Right lobe of liver (tissue), 6 donors: Measurements from ENCODE around the gene MT1M. TPM values are rescaled to one million over a fixed set of nuclear protein-coding genes. Genes with fewer than 3 reads are reported as not detected.

Source experiments
- ATAC-seq, 4 donors: fragments of 200-7000 bp; cut with Tn5 transposase; one replicate each; pipeline ENCODE4 v1.9.1; 2020; ENCODE audit warnings: mild to moderate bottlenecking in 4 of 4, moderate library complexity in 4 of 4
- DNase-seq, 3 donors: peaks; one replicate each; pipeline ENCODE4 v3.0.0-alpha.2; 2020
- H3K27ac ChIP-seq, 3 donors: fragments of 200-600 bp; one replicate each; pipeline ENCODE4 v1.8.0; 2022
- H3K27me3 ChIP-seq, 2 donors: fragments of 200-600 bp; one replicate each; pipeline ENCODE4 v1.8.0; 2022
- H3K36me3 ChIP-seq, 4 donors: fragments of 200-600 bp; sonication (generic) in 1 of 4; one replicate each; pipeline versions ENCODE4 v1.5.1 to v1.8.0; 2017 to 2022; ENCODE audit warnings: control low read depth in 1 of 4
- H3K4me1 ChIP-seq, 4 donors: fragments of 200-600 bp; sonication (generic) in 1 of 4; one replicate each; pipeline versions ENCODE4 v1.5.1 to v1.8.0; 2017 to 2022; ENCODE audit warnings: control low read depth in 1 of 4
- H3K4me3 ChIP-seq, 3 donors: fragments of 200-600 bp; one replicate each; pipeline ENCODE4 v1.8.0; 2022
- H3K9me3 ChIP-seq, 4 donors: fragments of 200-600 bp; sonication (generic) in 1 of 4; one replicate each; pipeline versions ENCODE4 v1.5.1 to v1.8.0; 2017 to 2022; ENCODE audit warnings: control low read depth in 1 of 4
- POLR2A ChIP-seq: fragments of 450-650 bp; IDR thresholded peaks from one replicate; pipeline ENCODE4 v1.6.1; 2017; ENCODE audit warnings: antibody characterized with exemption, mild to moderate bottlenecking
- WGBS: methylation state at CpG from one replicate; pipeline ENCODE4 v1.1.6; 2018; ENCODE audit warnings: low coverage, low lambda C conversion rate; ENCODE audit not compliant: insufficient coverage; ENCODE audit errors: missing lambda C conversion rate; 5-methylcytosine and 5-hydroxymethylcytosine counted together
- intact Hi-C, 2 donors: fragments of 100-400 bp; cut with DNase I; formaldehyde crosslinking; loops; one replicate each; pipeline versions ENCODE4 v1.11.2 to v1.14.1; 2022
- total RNA-seq, 6 experiments: library from RNA; depleted of rRNA in 2 of 6; stranded (reverse); fragments of >200 nt in 2 of 6; fragmentation: NEBNext Ultra II Directional in 3 of 6; extraction: Animal tissue kit (Norgen Biotek cat#: 25700) in 3 of 6; gene quantifications; one replicate each; pipeline versions ENCODE4 v1.1.0 to v1.2.4, GENCODE V29; 2016 to 2023
- TF ChIP-seq, protein P1 (sequence below), 4 donors: fragments of 200-600 bp in 3 of 4; fragments of 450-650 bp in 1 of 4; IDR thresholded peaks; one replicate each; pipeline versions ENCODE4 v1.5.1 to v1.8.0; 2016 to 2022; ENCODE audit warnings: antibody characterized with exemption in 4 of 4, mild to moderate bottlenecking in 2 of 4
- donor health status: DM: no; HTN: yes; CAD: no.
- donor health status: DM: no; HTN: no; CAD: no.
- donor health status: DM: no; HTN: no; CAD: no.
- donor health status: DM: no; HTN: yes; CAD: no.
- donor health status: DM: no; HTN: yes; CAD: no.

The MT1M gene
- total RNA-seq, 6 experiments from 2014 or later, result 8.6 to 569 (median 84.5) TPM

DNA sequence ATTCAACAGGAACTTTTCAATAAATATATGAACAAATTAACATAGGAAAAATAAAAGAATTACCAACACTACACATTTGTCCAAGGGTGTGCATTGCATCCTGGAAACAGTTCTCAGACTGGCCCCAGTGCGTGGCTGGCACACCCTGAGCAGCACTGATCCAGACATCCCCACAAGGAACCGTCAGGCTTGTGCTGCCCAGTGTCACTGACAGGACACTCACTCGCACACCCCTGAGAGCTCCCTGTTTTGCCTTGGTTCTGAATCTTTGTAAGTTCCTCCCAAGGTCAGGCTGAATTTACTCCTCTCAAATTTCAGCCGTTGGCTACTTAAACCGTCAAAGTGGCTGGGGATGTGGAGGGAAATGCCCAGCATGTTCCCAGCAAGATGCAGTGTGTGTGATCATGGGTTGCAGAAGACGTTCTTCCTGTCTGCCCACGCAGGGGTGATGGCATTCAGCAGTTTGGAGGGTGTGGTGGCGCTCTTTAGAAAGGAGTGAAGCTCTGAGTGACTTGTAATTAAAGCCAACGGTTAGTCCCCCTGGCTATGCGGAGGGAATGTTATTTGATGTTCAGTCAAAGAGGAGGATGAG, 22.3 kb upstream of the MT1M start:
- peak overlapping the region; percentile 40 to 84 (median 73) for H3K4me3 ChIP-seq
- DNase-seq (peak; percentile 70 to 82 (median 81)), ATAC-seq (peak; percentile 6 to 11 (median 7))
- intact Hi-C loops, result no loop called here
- WGBS, result 7% methylated on average over 8 of the region's 10 CpGs
- TF ChIP-seq POLR2A, result peak; percentile 38
- TF ChIP-seq, protein P1, sequence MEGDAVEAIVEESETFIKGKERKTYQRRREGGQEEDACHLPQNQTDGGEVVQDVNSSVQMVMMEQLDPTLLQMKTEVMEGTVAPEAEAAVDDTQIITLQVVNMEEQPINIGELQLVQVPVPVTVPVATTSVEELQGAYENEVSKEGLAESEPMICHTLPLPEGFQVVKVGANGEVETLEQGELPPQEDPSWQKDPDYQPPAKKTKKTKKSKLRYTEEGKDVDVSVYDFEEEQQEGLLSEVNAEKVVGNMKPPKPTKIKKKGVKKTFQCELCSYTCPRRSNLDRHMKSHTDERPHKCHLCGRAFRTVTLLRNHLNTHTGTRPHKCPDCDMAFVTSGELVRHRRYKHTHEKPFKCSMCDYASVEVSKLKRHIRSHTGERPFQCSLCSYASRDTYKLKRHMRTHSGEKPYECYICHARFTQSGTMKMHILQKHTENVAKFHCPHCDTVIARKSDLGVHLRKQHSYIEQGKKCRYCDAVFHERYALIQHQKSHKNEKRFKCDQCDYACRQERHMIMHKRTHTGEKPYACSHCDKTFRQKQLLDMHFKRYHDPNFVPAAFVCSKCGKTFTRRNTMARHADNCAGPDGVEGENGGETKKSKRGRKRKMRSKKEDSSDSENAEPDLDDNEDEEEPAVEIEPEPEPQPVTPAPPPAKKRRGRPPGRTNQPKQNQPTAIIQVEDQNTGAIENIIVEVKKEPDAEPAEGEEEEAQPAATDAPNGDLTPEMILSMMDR (IDR thresholded peaks at IDR 0.05), result no peak
- H3K4me1 ChIP-seq, result peaks cover 0 to 35% (median 14%) of the 10 kb centered on the region in 4 donors
- no peaks in the 10 kb centered on the region for H3K9me3 ChIP-seq
- no peaks in the 10 kb centered on the region for H3K27me3 ChIP-seq
- peak overlapping the region; percentile 65 to 95 (median 84) for H3K27ac ChIP-seq
- no peaks in the 10 kb centered on the region for H3K36me3 ChIP-seq

DNA sequence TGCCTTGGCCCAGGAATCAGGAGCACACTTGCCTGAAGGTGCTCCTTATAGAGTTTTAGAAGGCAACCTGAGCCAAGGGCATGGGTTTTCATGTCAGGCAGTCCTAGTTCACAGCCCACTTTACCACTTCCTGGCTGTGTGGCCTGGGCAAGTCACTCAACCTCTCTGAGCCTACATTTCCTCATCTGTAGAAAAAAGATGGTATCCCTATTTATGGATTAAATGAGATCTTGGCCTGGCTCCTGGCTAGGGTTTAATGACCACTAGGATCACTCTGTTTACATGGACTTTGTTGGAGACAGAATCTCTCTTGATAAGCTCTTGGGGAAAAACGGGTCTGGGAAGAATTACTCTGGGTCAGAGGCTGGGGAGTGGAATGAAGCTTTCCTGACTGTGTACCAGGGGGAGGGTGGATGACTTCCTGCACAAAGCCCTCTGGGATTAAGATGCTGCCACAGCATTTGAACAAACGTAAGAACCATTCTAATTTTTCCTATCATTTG, 21.8 kb upstream of the MT1M start:
- no peaks in the 10 kb centered on the region for H3K9me3 ChIP-seq
- no peak for TF ChIP-seq POLR2A
- TF ChIP-seq, protein P1 (IDR thresholded peaks at IDR 0.05), result no peak
- ATAC-seq (peak; percentile 0 to 6 (median 1)), DNase-seq (no peak)
- intact Hi-C loops, result no loop called here
- H3K27ac ChIP-seq, result peak overlapping the region; percentile 65 to 95 (median 84)
- peak overlapping the region in 2 of 3 donors; percentile 73 to 84 for H3K4me3 ChIP-seq
- WGBS, result 0% methylated on average over 2 of the region's 2 CpGs
- no peaks in the 10 kb centered on the region for H3K27me3 ChIP-seq
- no peaks in the 10 kb centered on the region for H3K36me3 ChIP-seq
- peaks cover 0 to 32% (median 12%) of the 10 kb centered on the region in 4 donors for H3K4me1 ChIP-seq

DNA sequence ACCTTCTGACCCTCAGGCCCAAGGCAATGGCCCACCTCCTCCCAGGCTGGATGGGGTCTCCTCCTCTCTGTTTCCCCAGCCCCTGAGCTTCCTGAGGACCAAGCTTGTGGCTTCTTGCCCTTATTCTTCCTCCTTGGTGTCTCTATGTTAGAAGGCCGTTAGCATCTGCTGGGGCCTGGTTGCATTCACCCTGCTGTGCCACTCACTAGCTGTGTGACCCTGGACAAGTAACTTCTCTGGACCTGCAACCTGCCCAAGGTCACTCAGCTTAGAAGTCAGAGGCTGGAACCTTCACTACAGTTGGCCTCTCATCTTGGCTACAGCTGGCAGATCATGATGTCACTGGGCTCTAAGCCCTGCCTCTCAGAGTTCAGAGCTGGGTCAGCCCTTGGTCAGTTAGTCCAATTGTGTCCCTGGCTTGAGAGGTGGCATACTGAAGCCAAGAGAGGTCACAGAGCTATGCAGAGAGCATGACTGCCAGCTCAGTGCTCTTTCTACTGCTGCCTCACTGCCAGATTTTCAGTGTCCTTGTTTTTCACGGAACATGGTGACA, 21.1 kb upstream of the MT1M start:
- peak; percentile 76 to 95 (median 91) for DNase-seq
- intact Hi-C loops, result no loop called here
- Histone ChIP-seq H3K36me3 (no peaks in the 10 kb centered on the region), H3K27me3 (no peaks in the 10 kb centered on the region), H3K4me3 (peak overlapping the region in 2 of 3 donors; percentile 73 to 84), H3K9me3 (no peaks in the 10 kb centered on the region), H3K4me1 (peaks cover 0 to 25% (median 10%) of the 10 kb centered on the region in 4 donors), H3K27ac (peak overlapping the region; percentile 65 to 95 (median 84))
- 17% methylated on average over 1 of the region's 2 CpGs for WGBS
- peak; percentile 41 to 67 (median 53) for ATAC-seq
- peak; percentile 66 for TF ChIP-seq POLR2A
- TF ChIP-seq, protein P1 (IDR thresholded peaks at IDR 0.05), result no peak

DNA sequence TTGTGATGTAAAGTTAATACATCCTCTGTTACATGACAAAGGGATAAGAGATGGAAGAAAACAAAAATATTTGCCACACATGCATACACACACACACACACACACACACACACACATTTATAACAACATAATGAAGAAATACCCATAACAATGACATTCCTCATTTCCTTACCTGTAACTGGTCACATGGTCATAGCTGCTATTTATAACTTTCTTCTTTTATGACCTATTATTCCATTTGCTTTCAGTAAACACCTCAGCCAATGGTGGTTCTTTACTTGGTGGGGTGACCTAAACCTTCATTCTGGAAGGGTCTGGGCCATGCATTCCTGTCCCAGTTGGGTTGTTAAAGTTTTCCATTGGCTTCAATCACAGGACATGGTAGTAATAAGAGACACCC, 18.8 kb upstream of the MT1M start:
- TF ChIP-seq, protein P1 (IDR thresholded peaks at IDR 0.05), result no peak
- TF ChIP-seq POLR2A, result no peak
- peaks cover 0 to 27% (median 12%) of the 10 kb centered on the region in 4 donors for H3K4me1 ChIP-seq
- no peak for DNase-seq
- intact Hi-C loops, result no loop called here
- no peaks in the 10 kb centered on the region for H3K36me3 ChIP-seq
- H3K9me3 ChIP-seq, result no peaks in the 10 kb centered on the region
- H3K27me3 ChIP-seq, result no peaks in the 10 kb centered on the region
- H3K4me3 ChIP-seq, result no peak overlapping the region
- no peak overlapping the region for H3K27ac ChIP-seq
- ATAC-seq, result no peak
